Cardiac muscle cell (in vitro differentiated cells and primary cell): ENCODE data around the gene HDAC7. TPM values are rescaled to one million over a fixed set of nuclear protein-coding genes. Genes with fewer than 3 reads are reported as not detected.
A peak's percentile ranks its signal among the peaks of the same experiment; 100 is the strongest.

Experiments used
- DNase-seq, 2 donors: peaks; one replicate each; pipeline versions ENCODE4 v3.0.0 to v3.0.0-alpha.2; 2010 to 2017; ENCODE audit warnings: low read depth in 1 of 2, low spot score in 1 of 2
- H3K27ac ChIP-seq: fragments of 200-600 bp; sonication (generic); 2 replicates; pipeline ENCODE4 v1.5.1; 2016
- H3K27me3 ChIP-seq: fragments of 200-600 bp; sonication (generic); 2 replicates; pipeline ENCODE4 v1.6.0; 2016; ENCODE audit warnings: control low read depth
- H3K36me3 ChIP-seq: fragments of 200-600 bp; sonication (generic); 2 replicates; pipeline ENCODE4 v1.5.1; 2016; ENCODE audit warnings: control low read depth
- H3K4me1 ChIP-seq: fragments of 200-600 bp; sonication (generic); 2 replicates; pipeline ENCODE4 v1.8.1; 2017; ENCODE audit warnings: low read depth, mild to moderate bottlenecking, mixed run types
- H3K4me3 ChIP-seq: fragments of 200-600 bp; sonication (generic); 2 replicates; pipeline ENCODE4 v1.5.1; 2016; ENCODE audit warnings: mild to moderate bottlenecking
- H3K9me3 ChIP-seq: fragments of 200-600 bp; sonication (generic); 2 replicates; pipeline ENCODE4 v1.5.1; 2017; ENCODE audit warnings: low read depth, mild to moderate bottlenecking, control low read depth
- polyA plus RNA-seq: library from polyadenylated mRNA; unstranded; fragments of >200 nt; fragmentation: Nextera tagmentation; extraction: Ambion mirVana; gene quantifications from 2 replicates; pipeline ENCODE4 v1.2.1, GENCODE V29; 2016
- total RNA-seq: library from RNA; depleted of rRNA; stranded (reverse); fragments of >200 nt; gene quantifications from 2 replicates; pipeline ENCODE4 v1.2.3, GENCODE V29; 2016
- TF ChIP-seq, protein P1 (sequence below): IDR thresholded peaks from 2 replicates; pipeline ENCODE4 v1.5.1; 2012; ENCODE audit warnings: low read depth, mild to moderate bottlenecking, low read length

The HDAC7 gene
- total and polyA plus RNA-seq, 2 experiments from 2014 or later = 43.7 to 93.0 TPM

DNA sequence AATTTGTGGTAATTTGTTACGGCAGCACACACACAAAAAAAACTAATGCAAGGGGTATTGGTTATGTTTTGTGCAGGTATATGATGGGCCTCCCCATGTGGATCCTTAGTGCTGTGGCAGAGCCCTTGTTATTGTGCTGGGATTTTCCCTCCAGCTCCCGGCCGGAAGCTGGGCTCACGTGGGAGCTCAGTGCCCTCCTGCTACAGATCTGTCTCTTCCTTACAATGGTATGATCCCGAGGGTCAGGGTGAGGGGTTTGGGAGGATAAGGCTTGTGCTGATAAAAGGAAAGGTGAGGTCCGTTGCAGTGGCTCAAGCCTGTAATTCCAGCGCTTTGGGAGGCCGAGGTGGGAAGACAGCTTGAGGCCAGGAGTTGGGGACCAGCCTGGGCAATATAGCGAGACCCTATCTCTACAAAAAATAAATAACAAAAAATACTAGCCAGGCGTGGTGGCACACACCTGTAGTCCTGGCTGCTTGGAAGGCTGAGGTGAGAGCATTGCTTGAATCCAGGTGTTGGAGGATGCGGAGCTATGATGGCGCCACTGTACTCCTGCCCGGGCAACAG is 47.5 kb downstream of the HDAC7 start:
- TF ChIP-seq, protein P1, sequence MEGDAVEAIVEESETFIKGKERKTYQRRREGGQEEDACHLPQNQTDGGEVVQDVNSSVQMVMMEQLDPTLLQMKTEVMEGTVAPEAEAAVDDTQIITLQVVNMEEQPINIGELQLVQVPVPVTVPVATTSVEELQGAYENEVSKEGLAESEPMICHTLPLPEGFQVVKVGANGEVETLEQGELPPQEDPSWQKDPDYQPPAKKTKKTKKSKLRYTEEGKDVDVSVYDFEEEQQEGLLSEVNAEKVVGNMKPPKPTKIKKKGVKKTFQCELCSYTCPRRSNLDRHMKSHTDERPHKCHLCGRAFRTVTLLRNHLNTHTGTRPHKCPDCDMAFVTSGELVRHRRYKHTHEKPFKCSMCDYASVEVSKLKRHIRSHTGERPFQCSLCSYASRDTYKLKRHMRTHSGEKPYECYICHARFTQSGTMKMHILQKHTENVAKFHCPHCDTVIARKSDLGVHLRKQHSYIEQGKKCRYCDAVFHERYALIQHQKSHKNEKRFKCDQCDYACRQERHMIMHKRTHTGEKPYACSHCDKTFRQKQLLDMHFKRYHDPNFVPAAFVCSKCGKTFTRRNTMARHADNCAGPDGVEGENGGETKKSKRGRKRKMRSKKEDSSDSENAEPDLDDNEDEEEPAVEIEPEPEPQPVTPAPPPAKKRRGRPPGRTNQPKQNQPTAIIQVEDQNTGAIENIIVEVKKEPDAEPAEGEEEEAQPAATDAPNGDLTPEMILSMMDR = no peak
- H3K27ac ChIP-seq = no peak overlapping the region
- H3K9me3 ChIP-seq = no peaks in the 10 kb centered on the region
- no peaks in the 10 kb centered on the region for H3K36me3 ChIP-seq
- no peaks in the 10 kb centered on the region for H3K27me3 ChIP-seq
- H3K4me3 ChIP-seq = no peak overlapping the region
- H3K4me1 ChIP-seq = peaks cover 5% of the 10 kb centered on the region
- no peak for DNase-seq

DNA sequence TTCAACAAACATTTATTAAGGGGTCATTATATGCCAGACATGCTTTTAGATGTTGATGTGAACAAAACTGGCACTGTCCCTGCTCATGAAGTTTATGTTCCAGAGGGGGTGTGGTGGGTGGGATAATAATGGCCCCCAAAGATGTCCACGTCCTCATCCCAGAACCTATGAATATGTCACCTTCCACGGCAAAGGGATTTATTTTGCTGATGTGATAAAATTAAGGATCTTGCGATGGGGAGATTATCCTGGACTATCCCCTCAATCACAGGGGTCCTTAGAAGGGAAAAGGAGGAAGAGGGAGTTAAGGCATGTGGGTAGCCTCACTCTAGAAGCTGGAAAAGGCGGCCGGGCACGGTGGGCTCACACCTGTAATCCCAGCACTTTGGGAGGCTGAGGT is 48.4 kb downstream of the HDAC7 start:
- DNase-seq = no peak
- no peaks in the 10 kb centered on the region for H3K27me3 ChIP-seq
- H3K4me1 ChIP-seq = peaks cover 5% of the 10 kb centered on the region
- H3K9me3 ChIP-seq = no peaks in the 10 kb centered on the region
- TF ChIP-seq, protein P1 = no peak
- no peak overlapping the region for H3K27ac ChIP-seq
- H3K36me3 ChIP-seq = no peaks in the 10 kb centered on the region
- no peak overlapping the region for H3K4me3 ChIP-seq

DNA sequence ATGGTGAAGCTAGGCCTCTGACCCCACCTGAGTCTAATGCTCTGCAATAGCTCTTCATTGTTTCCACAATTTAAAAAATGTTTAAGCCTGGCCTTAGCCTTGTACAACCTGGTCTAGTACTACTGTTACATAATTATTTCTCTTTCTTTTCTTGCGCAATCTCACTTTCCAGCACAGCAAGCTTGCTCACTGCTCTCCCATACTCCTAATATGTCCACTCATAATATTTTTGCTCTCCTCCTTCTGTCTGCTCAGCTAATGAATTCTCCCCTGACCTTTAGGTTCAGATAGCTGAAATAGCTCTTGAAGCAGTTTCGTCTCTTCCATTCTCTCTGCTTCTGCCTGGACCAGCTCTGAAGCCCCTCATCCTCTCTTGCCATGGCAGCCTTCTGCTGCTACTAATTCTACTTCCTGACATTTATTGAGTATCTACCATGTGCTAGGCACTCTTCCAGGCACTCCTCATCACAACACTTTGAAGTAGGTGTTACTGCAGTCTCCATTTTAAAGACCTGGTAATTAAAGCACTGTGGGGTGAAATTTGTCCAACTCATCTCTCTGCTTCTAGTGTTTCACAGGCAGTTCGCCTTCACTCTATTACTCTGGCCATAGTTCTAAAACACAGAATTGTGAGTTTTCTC is 49.5 kb downstream of the HDAC7 start:
- Histone ChIP-seq H3K36me3 (no peaks in the 10 kb centered on the region), H3K27ac (no peak overlapping the region), H3K4me3 (no peak overlapping the region), H3K4me1 (peaks cover 5% of the 10 kb centered on the region), H3K27me3 (no peaks in the 10 kb centered on the region), H3K9me3 (no peaks in the 10 kb centered on the region)
- TF ChIP-seq, protein P1 = no peak
- peak in 1 of 2 donors; percentile 68 for DNase-seq

- Histone ChIP-seq H3K27me3 (no peaks in the 10 kb centered on the region), H3K36me3 (no peaks in the 10 kb centered on the region), H3K4me1 (peaks cover 5% of the 10 kb centered on the region), H3K4me3 (no peak overlapping the region), H3K27ac (no peak overlapping the region), H3K9me3 (no peaks in the 10 kb centered on the region)
- DNase-seq = no peak
- TF ChIP-seq, protein P1 = no peak
These were observed 50.2 kb downstream of the HDAC7 start for GRCh38 chr12:47769234-47770085.

DNA sequence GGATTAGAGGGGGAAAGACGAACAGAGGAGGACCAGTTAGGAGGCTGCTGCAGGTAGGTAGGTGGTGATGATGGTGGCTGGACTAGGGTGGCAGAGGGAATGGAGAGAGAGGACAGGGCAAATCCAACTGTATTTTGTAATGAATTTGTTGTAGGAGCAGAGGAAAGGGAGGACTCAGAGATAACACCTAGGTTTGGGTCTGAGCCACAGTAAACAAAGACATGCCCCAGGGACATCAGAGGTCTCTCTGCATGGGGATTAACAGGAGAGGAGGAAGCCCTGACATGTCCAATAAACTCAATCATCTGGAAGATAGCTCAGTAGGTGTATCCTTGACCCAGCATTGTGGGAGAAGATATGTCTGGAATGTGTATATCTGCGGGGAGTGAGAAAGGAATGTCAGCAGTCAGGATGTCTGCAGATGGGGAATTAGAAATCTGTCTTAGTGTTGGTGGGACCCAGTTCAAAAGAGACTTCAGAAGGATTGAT is 51.3 kb downstream of the HDAC7 start:
- Histone ChIP-seq H3K27ac (no peak overlapping the region), H3K4me3 (no peak overlapping the region), H3K36me3 (no peaks in the 10 kb centered on the region), H3K9me3 (no peaks in the 10 kb centered on the region), H3K27me3 (no peaks in the 10 kb centered on the region), H3K4me1 (peaks cover 5% of the 10 kb centered on the region)
- TF ChIP-seq, protein P1 = no peak
- peak in 1 of 2 donors; percentile 44 for DNase-seq
